Gastroesophageal sphincter (tissue), 3 donors: ENCODE results near the gene ADCY6.

Experiments
- EP300 ChIP-seq: sonication (generic); formaldehyde crosslinking; IDR thresholded peaks from one replicate; pipeline ENCODE4 v1.6.1; 2017; ENCODE audit warnings: antibody characterized with exemption, mild to moderate bottlenecking
- TF ChIP-seq, protein P1 (sequence below), 4 experiments: fragments of 200-600 bp in 2 of 4; fragments of 450-650 bp in 2 of 4; sonication (generic) in 1 of 4; IDR thresholded peaks; one replicate each; pipeline ENCODE4 v1.5.1; 2017 to 2019; ENCODE audit warnings: antibody characterized with exemption in 4 of 4, mild to moderate bottlenecking in 2 of 4, moderate library complexity in 2 of 4

DNA sequence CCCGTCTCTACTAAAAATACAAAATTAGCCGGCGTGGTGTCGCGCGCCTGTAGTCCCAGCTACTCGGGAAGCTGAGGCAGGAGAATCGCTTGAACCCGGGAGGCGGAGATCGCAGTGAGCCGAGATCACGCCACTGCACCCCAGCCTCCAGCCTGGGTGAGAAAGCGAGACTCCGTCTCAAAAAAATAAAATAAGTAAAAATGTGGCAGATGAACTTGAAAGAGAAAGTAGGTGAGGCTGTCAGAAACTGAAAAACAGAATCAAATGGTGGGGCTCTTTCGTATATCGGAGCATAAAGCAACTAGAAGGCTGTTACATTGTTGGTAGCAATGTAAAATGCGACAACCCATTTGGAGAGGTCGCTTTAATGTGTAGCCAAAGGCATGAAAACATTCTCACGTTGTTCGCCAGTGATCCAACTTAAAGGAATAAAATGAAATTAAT lies 71.6 kb downstream of the ADCY6 start:
- TF ChIP-seq, protein P1, sequence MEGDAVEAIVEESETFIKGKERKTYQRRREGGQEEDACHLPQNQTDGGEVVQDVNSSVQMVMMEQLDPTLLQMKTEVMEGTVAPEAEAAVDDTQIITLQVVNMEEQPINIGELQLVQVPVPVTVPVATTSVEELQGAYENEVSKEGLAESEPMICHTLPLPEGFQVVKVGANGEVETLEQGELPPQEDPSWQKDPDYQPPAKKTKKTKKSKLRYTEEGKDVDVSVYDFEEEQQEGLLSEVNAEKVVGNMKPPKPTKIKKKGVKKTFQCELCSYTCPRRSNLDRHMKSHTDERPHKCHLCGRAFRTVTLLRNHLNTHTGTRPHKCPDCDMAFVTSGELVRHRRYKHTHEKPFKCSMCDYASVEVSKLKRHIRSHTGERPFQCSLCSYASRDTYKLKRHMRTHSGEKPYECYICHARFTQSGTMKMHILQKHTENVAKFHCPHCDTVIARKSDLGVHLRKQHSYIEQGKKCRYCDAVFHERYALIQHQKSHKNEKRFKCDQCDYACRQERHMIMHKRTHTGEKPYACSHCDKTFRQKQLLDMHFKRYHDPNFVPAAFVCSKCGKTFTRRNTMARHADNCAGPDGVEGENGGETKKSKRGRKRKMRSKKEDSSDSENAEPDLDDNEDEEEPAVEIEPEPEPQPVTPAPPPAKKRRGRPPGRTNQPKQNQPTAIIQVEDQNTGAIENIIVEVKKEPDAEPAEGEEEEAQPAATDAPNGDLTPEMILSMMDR (IDR thresholded peaks at IDR 0.05): no peak
- no peak for TF ChIP-seq EP300
